SU-DHL-6 (cell line): ENCODE results near the gene TIMM22.

Experiments
- H2AFZ ChIP-seq: fragments of 200-600 bp; sonication (generic); 2 replicates; pipeline ENCODE4 v1.6.1; 2014; ENCODE audit warnings: low read depth, mild to moderate bottlenecking, moderate library complexity, mixed read lengths, antibody characterized with exemption, low read length; ENCODE audit not compliant: severe bottlenecking
- H3F3A ChIP-seq: fragments of 200-600 bp; shearing (Covaris generic); 2 replicates; pipeline ENCODE4 v1.6.0; 2016; ENCODE audit warnings: antibody characterized with exemption, mild to moderate bottlenecking; ENCODE audit not compliant: insufficient read depth
- H3K27ac ChIP-seq: fragments of 200-600 bp; sonication (generic); 2 replicates; pipeline ENCODE4 v1.5.1; 2016; ENCODE audit warnings: low read depth, mild to moderate bottlenecking, low read length, moderate library complexity, mixed read lengths
- H3K27me3 ChIP-seq: fragments of 200-600 bp; sonication (generic), shearing (Covaris generic); 2 replicates; pipeline ENCODE4 v1.6.0; 2014; ENCODE audit warnings: mild to moderate bottlenecking, low read length
- H3K36me3 ChIP-seq: fragments of 200-600 bp; sonication (generic); 2 replicates; pipeline ENCODE4 v1.6.1; 2014; ENCODE audit warnings: mild to moderate bottlenecking, low read length, mixed read lengths
- H3K4me2 ChIP-seq: fragments of 300-600, 200-600 bp; shearing (Covaris generic), sonication (generic); 2 replicates; pipeline ENCODE4 v1.6.0; 2014; ENCODE audit warnings: low read length, low read depth, mild to moderate bottlenecking; ENCODE audit not compliant: poor library complexity, severe bottlenecking
- H3K4me3 ChIP-seq: fragments of 200-600 bp; sonication (generic); 2 replicates; pipeline ENCODE4 v1.5.1; 2014; ENCODE audit warnings: antibody characterized with exemption, low read length, mild to moderate bottlenecking, mixed read lengths; ENCODE audit not compliant: insufficient read depth, poor library complexity, severe bottlenecking
- H3K79me2 ChIP-seq: fragments of 200-600 bp; sonication (generic); 2 replicates; pipeline ENCODE4 v1.6.1; 2014; ENCODE audit warnings: mild to moderate bottlenecking, low read length, moderate library complexity; ENCODE audit not compliant: insufficient read depth
- H3K9ac ChIP-seq: fragments of 200-600 bp; sonication (generic); 2 replicates; pipeline ENCODE4 v1.7.0; 2014; ENCODE audit warnings: mild to moderate bottlenecking, low read length
- H3K9me2 ChIP-seq: fragments of 200-600 bp; sonication (generic); replicated peaks from 2 replicates; pipeline ENCODE4 v1.6.1; 2014; ENCODE audit warnings: low read length; ENCODE audit not compliant: insufficient read depth
- H3K9me3 ChIP-seq: fragments of 200-600 bp; sonication (generic); 2 replicates; pipeline ENCODE4 v1.6.1; 2014; ENCODE audit warnings: low read length, mixed read lengths; ENCODE audit not compliant: insufficient read depth
- H4K20me1 ChIP-seq: fragments of 200-600 bp; sonication (generic); 2 replicates; pipeline ENCODE4 v1.6.1; 2014; ENCODE audit warnings: low read depth, mild to moderate bottlenecking, antibody characterized with exemption, low read length, moderate library complexity, mixed read lengths
- CTCF ChIP-seq: fragments of 200-600 bp; sonication (generic); IDR thresholded peaks from one replicate; pipeline ENCODE4 v1.5.1; 2017; ENCODE audit warnings: antibody characterized with exemption, mild to moderate bottlenecking, low read length, moderate library complexity; ENCODE audit not compliant: insufficient read depth, poor library complexity, severe bottlenecking
- EZH2phosphoT487 ChIP-seq: fragments of 200-600 bp; sonication (generic), shearing (Covaris generic); conservative IDR thresholded peaks from 2 replicates; pipeline ENCODE4 v1.6.1; 2018; ENCODE audit warnings: mild to moderate bottlenecking, antibody characterized with exemption, low read length, moderate library complexity, mixed read lengths

TIMM22 gene

GRCh38 chr17:1001640-1002411 lies 4.9 kb downstream of the TIMM22 start:
- 0 out of 2 replicates have a peak, but pooled peaks cover 8% of the 10 kb centered on the region for H3K79me2 ChIP-seq
- H3K27me3 ChIP-seq, result no peaks in the 10 kb centered on the region
- no peak overlapping the region for H3K4me3 ChIP-seq
- H2AFZ ChIP-seq, result no peak overlapping the region
- H4K20me1 ChIP-seq, result peaks cover 5% of the 10 kb centered on the region; the same call in 1 of the 2 replicates
- H3K9me3 ChIP-seq, result no peaks in the 10 kb centered on the region
- no peak overlapping the region for H3K4me2 ChIP-seq
- H3K9me2 ChIP-seq, result no peaks in the 10 kb centered on the region
- H3K27ac ChIP-seq, result no peak overlapping the region
- H3F3A ChIP-seq, result peaks cover 9% of the 10 kb centered on the region; the same call in 1 of the 2 replicates
- TF ChIP-seq CTCF (no peak), EZH2phosphoT487 (no peak)
- H3K9ac ChIP-seq, result no peak overlapping the region
- H3K36me3 ChIP-seq, result no peaks in the 10 kb centered on the region

- H3K9me3 ChIP-seq, result no peaks in the 10 kb centered on the region
- no peak overlapping the region for H2AFZ ChIP-seq
- no peak overlapping the region for H3K9ac ChIP-seq
- H3F3A ChIP-seq, result peaks cover 9% of the 10 kb centered on the region; the same call in 1 of the 2 replicates
- H3K27me3 ChIP-seq, result no peaks in the 10 kb centered on the region
- H3K79me2 ChIP-seq, result 0 out of 2 replicates have a peak, but pooled peaks cover 8% of the 10 kb centered on the region
- no peaks in the 10 kb centered on the region for H3K9me2 ChIP-seq
- H3K4me2 ChIP-seq, result no peak overlapping the region
- no peak overlapping the region for H3K27ac ChIP-seq
- no peaks in the 10 kb centered on the region for H3K36me3 ChIP-seq
- no peak overlapping the region for H3K4me3 ChIP-seq
- TF ChIP-seq CTCF (no peak), EZH2phosphoT487 (no peak)
- H4K20me1 ChIP-seq, result peaks cover 5% of the 10 kb centered on the region; the same call in 1 of the 2 replicates
Observed at GRCh38 chr17:1002412-1002753, 5.5 kb downstream of the TIMM22 start.

GRCh38 chr17:1002771-1003555 lies 6.0 kb downstream of the TIMM22 start:
- no peaks in the 10 kb centered on the region for H3K36me3 ChIP-seq
- H3F3A ChIP-seq, result peaks cover 9% of the 10 kb centered on the region; the same call in 1 of the 2 replicates
- 0 out of 2 replicates have a peak, but pooled peaks cover 5% of the 10 kb centered on the region for H3K79me2 ChIP-seq
- no peaks in the 10 kb centered on the region for H3K9me3 ChIP-seq
- H4K20me1 ChIP-seq, result peaks cover 5% of the 10 kb centered on the region; the same call in 1 of the 2 replicates
- no peaks in the 10 kb centered on the region for H3K9me2 ChIP-seq
- no peak overlapping the region for H3K27ac ChIP-seq
- no peak for TF ChIP-seq CTCF
- no peak for TF ChIP-seq EZH2phosphoT487
- no peak overlapping the region for H3K4me2 ChIP-seq
- H2AFZ ChIP-seq, result no peak overlapping the region
- H3K9ac ChIP-seq, result no peak overlapping the region
- no peaks in the 10 kb centered on the region for H3K27me3 ChIP-seq
- H3K4me3 ChIP-seq, result no peak overlapping the region
